Endothelial cell of umbilical vein (primary cell): ENCODE data around the gene CLCN4. TPM values are rescaled to one million over a fixed set of nuclear protein-coding genes. Genes with fewer than 3 reads are reported as not detected.

Experiments
- BruUV-seq: library from RNA; stranded (reverse); fragments of 400-500 nt; replicated peaks from 2 replicates; lab custom pipeline; 2021; lab: Mats Ljungman, UMichigan
- CTCF ChIA-PET: fragments of 300-600, 350-600 bp; sonication (Branson Sonifier 250); formaldehyde crosslinking; loops from one replicate; lab custom pipeline; 2021; ENCODE audit warnings: antibody characterized with exemption, inconsistent platforms; lab: Charles Lee
- POLR2A ChIA-PET: fragments of 300-600, 350-600 bp; sonication (Branson Sonifier 250); formaldehyde crosslinking; loops from one replicate; lab custom pipeline; 2021; ENCODE audit warnings: antibody characterized with exemption, inconsistent platforms; lab: Charles Lee
- DNase-seq: peaks from one replicate; pipeline ENCODE4 v3.0.0-alpha.2; 2011; ENCODE audit warnings: low read depth, low spot score
- FAIRE-seq: peaks from 2 replicates; lab custom pipeline; 2011; peaks lifted over from hg19 to GRCh38; lab: Jason Lieb, UNC
- H2AFZ ChIP-seq: 2 replicates; pipeline ENCODE4 v1.6.0; 2012; ENCODE audit warnings: low read depth, low read length, control low read depth, inconsistent platforms
- H3K27ac ChIP-seq: 2 replicates; pipeline ENCODE4 v1.5.1; 2011; ENCODE audit warnings: low read depth, mild to moderate bottlenecking, control low read depth, low read length, moderate library complexity; ENCODE audit not compliant: insufficient read depth
- H3K27me3 ChIP-seq, 2 experiments: 2 replicates each; pipeline versions ENCODE4 v1.6.0 to v1.6.1; 2011; ENCODE audit warnings: low read length in 2 of 2, mixed read lengths in 1 of 2; ENCODE audit not compliant: control insufficient read depth in 2 of 2, insufficient read depth in 2 of 2
- H3K36me3 ChIP-seq, 2 experiments: 2 replicates in 1 of 2; 3 replicates in 1 of 2; pipeline ENCODE4 v1.5.1; 2011; ENCODE audit warnings: low read length in 2 of 2, mild to moderate bottlenecking in 1 of 2, moderate library complexity in 1 of 2; ENCODE audit not compliant: control insufficient read depth in 2 of 2, insufficient read depth in 2 of 2; ENCODE audit errors: extremely low read depth in 1 of 2
- H3K4me1 ChIP-seq: 3 replicates; pipeline ENCODE4 v1.5.1; 2011; ENCODE audit warnings: mild to moderate bottlenecking, low read length; ENCODE audit not compliant: control insufficient read depth, insufficient read depth; ENCODE audit errors: extremely low read depth
- H3K4me2 ChIP-seq: 2 replicates; pipeline ENCODE4 v1.6.1; 2011; ENCODE audit warnings: low read length, control low read depth, mixed read lengths; ENCODE audit not compliant: insufficient read depth
- H3K4me3 ChIP-seq, 3 experiments: fragments of 200-600 bp in 1 of 3; sonication (generic), shearing (Covaris generic) in 1 of 3; replicated peaks in 1 of 3; 2 replicates each; pipeline ENCODE4 v1.5.1; 2011 to 2016; ENCODE audit warnings: control low read depth in 3 of 3, low read length in 3 of 3, mild to moderate bottlenecking in 2 of 3, inconsistent platforms in 1 of 3, low read depth in 1 of 3, moderate library complexity in 1 of 3; ENCODE audit not compliant: insufficient read depth in 1 of 3
- H3K79me2 ChIP-seq: 2 replicates; pipeline ENCODE4 v1.6.0; 2012; ENCODE audit warnings: low read length, inconsistent platforms; ENCODE audit not compliant: control insufficient read depth, insufficient read depth
- H3K9ac ChIP-seq: replicated peaks from 2 replicates; pipeline ENCODE3; 2011; ENCODE audit warnings: low read length, control low read depth; ENCODE audit not compliant: insufficient read depth; ENCODE audit errors: extremely low read depth
- H3K9me1 ChIP-seq: replicated peaks from 3 replicates; pipeline ENCODE4 v1.6.0; 2011; ENCODE audit warnings: mild to moderate bottlenecking, low read length; ENCODE audit not compliant: control insufficient read depth, insufficient read depth; ENCODE audit errors: extremely low read depth
- H3K9me3 ChIP-seq: replicated peaks from 2 replicates; pipeline ENCODE4 v1.5.1; 2012; ENCODE audit warnings: low read length, inconsistent platforms; ENCODE audit not compliant: control insufficient read depth, insufficient read depth
- H4K20me1 ChIP-seq: replicated peaks from 2 replicates; pipeline ENCODE3; 2011; ENCODE audit warnings: mild to moderate bottlenecking, low read length; ENCODE audit not compliant: control insufficient read depth, insufficient read depth; ENCODE audit errors: extremely low read depth
- EZH2 ChIP-seq: IDR thresholded peaks from 2 replicates; pipeline ENCODE4 v1.6.1; 2012; ENCODE audit warnings: borderline replicate concordance, low read depth, mild to moderate bottlenecking, moderate library complexity, low read length, inconsistent platforms; ENCODE audit not compliant: severe bottlenecking
- FOS ChIP-seq: IDR thresholded peaks from 2 replicates; pipeline ENCODE4 v1.6.1; 2011; ENCODE audit warnings: mild to moderate bottlenecking, low read length, moderate library complexity, borderline replicate concordance; ENCODE audit not compliant: insufficient read depth
- GATA2 ChIP-seq: IDR thresholded peaks from 2 replicates; pipeline ENCODE4 v1.7.0; 2011; ENCODE audit warnings: low read depth, mild to moderate bottlenecking, moderate library complexity, mixed read lengths, low read length; ENCODE audit not compliant: insufficient read length, insufficient read depth
- JUN ChIP-seq: IDR thresholded peaks from 2 replicates; pipeline ENCODE4 v1.6.1; 2011; ENCODE audit warnings: borderline replicate concordance, low read depth; ENCODE audit not compliant: insufficient read length, insufficient read depth
- MYC ChIP-seq: IDR thresholded peaks from one replicate; pipeline ENCODE4 v1.6.1; 2011; ENCODE audit warnings: mild to moderate bottlenecking, low read depth, low read length
- POLR2A ChIP-seq: IDR thresholded peaks from 2 replicates; pipeline ENCODE4 v1.6.1; 2012; ENCODE audit warnings: low read depth, mild to moderate bottlenecking, control low read depth, low read length
- POLR2AphosphoS5 ChIP-seq: IDR thresholded peaks from 2 replicates; pipeline ENCODE4 v1.6.1; 2012; ENCODE audit warnings: low read depth, mild to moderate bottlenecking, control low read depth, low read length, moderate library complexity; ENCODE audit not compliant: insufficient read depth
- dilution Hi-C: fragments of 300-500 bp; cut with MboI; formaldehyde crosslinking; loops from one replicate; pipeline ENCODE4 v1.15.0; 2019; ENCODE audit warnings: low sequenced_read_pairs; ENCODE audit not compliant: extremely low pct_ligation_motif_present
- intact Hi-C: fragments of 100-400 bp; cut with micrococcal nuclease; formaldehyde crosslinking; loops from one replicate; pipeline ENCODE4 v1.10.0; 2022
- polyA plus RNA-seq, 4 experiments: library from polyadenylated mRNA; depleted of rRNA in 3 of 4; stranded (reverse) in 3 of 4; unstranded in 1 of 4; fragments of >200 nt; gene quantifications; 2 replicates each; pipeline versions ENCODE4 v1.2.1 to v1.2.3, GENCODE V29; 2011 to 2012; ENCODE audit warnings: missing spikeins in 1 of 4
- total RNA-seq: library from RNA; stranded (reverse); gene quantifications from 2 replicates; pipeline ENCODE4 v1.2.3, GENCODE V29; 2021
- TF ChIP-seq, protein P1 (sequence below): IDR thresholded peaks from 2 replicates; pipeline ENCODE4 v1.6.1; 2011; ENCODE audit not compliant: insufficient read depth, insufficient read length
- TF ChIP-seq, protein P2 (sequence below), 2 donors: IDR thresholded peaks; 1 replicate in 1 of 2; 2 replicates in 1 of 2; pipeline ENCODE4 v1.5.1; 2011; ENCODE audit warnings: low read length in 2 of 2, mild to moderate bottlenecking in 2 of 2, moderate library complexity in 2 of 2, control low read depth in 1 of 2, inconsistent platforms in 1 of 2, low read depth in 1 of 2; ENCODE audit not compliant: insufficient read depth in 1 of 2; ENCODE audit errors: extremely low read depth in 1 of 2

Gene CLCN4
- total and polyA plus RNA-seq, 2 donors (not counting 3 experiments of a cell fraction or from before 2014, with no cell fraction given) = 7.6 to 19.8 TPM

DNA sequence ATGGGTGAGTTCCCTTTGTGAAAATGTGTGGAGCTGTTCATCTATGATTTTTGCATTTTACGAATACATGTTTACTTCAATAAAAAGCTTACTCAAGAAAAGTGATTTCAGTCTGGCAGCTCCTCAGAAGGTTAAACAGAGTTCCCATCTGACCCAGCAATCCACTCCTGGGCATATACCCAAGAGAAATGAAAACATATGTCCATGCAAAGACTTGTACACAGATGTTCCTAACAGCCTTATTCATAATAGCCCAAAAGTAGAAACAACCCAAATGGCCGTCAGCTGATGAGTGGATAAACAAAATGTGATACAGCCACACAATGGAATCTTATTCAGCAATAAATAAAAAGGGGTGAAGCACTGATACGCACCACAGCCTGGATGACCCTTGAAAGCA lies 20.8 kb downstream of the CLCN4 start:
- Histone ChIP-seq H3K9ac (no peak overlapping the region), H3K79me2 (peaks cover 2% of the 10 kb centered on the region), H3K4me1 (peaks cover 29% of the 10 kb centered on the region), H3K4me2 (no peak overlapping the region), H3K9me3 (no peaks in the 10 kb centered on the region), H3K36me3 (no peaks in the 10 kb centered on the region), H2AFZ (no peak overlapping the region), H3K9me1 (no peaks in the 10 kb centered on the region), H4K20me1 (no peaks in the 10 kb centered on the region), H3K4me3 (no peak overlapping the region), H3K27ac (no peak overlapping the region), H3K27me3 (no peaks in the 10 kb centered on the region)
- DNase-seq (peak; percentile 61), FAIRE-seq (no peak)
- POLR2A ChIA-PET = no interaction called here
- intact Hi-C loops = no loop called here
- TF ChIP-seq POLR2A (no peak), EZH2 (no peak), POLR2AphosphoS5 (no peak), JUN (no peak), MYC (no peak), GATA2 (no peak), FOS (no peak)
- TF ChIP-seq, protein P1, sequence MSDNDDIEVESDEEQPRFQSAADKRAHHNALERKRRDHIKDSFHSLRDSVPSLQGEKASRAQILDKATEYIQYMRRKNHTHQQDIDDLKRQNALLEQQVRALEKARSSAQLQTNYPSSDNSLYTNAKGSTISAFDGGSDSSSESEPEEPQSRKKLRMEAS = no peak
- TF ChIP-seq, protein P2, sequence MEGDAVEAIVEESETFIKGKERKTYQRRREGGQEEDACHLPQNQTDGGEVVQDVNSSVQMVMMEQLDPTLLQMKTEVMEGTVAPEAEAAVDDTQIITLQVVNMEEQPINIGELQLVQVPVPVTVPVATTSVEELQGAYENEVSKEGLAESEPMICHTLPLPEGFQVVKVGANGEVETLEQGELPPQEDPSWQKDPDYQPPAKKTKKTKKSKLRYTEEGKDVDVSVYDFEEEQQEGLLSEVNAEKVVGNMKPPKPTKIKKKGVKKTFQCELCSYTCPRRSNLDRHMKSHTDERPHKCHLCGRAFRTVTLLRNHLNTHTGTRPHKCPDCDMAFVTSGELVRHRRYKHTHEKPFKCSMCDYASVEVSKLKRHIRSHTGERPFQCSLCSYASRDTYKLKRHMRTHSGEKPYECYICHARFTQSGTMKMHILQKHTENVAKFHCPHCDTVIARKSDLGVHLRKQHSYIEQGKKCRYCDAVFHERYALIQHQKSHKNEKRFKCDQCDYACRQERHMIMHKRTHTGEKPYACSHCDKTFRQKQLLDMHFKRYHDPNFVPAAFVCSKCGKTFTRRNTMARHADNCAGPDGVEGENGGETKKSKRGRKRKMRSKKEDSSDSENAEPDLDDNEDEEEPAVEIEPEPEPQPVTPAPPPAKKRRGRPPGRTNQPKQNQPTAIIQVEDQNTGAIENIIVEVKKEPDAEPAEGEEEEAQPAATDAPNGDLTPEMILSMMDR (IDR thresholded peaks at IDR 0.05; ENCODE audit: extremely low read depth in 1 of 2, insufficient read depth in 1 of 2, low read depth in 1 of 2, low read length in 2 of 2) = no peak
- dilution Hi-C loops = no loop called here
- CTCF ChIA-PET = interaction anchor here (1.3 to 6.0 kb wide), 3 partner anchors 9 to 58 kb away, joined by 4 to 29 read pairs (median 5); no protein-coding TSS in a partner anchor
- BruUV-seq = no TSS peak
